ENCODE measurements around the gene AWAT2. TPM values are rescaled to one million over a fixed set of nuclear protein-coding genes. Genes with fewer than 3 reads are reported as not detected.

The AWAT2 gene
- total RNA-seq, 1 donor from 2014 or later: not detected

DNA sequence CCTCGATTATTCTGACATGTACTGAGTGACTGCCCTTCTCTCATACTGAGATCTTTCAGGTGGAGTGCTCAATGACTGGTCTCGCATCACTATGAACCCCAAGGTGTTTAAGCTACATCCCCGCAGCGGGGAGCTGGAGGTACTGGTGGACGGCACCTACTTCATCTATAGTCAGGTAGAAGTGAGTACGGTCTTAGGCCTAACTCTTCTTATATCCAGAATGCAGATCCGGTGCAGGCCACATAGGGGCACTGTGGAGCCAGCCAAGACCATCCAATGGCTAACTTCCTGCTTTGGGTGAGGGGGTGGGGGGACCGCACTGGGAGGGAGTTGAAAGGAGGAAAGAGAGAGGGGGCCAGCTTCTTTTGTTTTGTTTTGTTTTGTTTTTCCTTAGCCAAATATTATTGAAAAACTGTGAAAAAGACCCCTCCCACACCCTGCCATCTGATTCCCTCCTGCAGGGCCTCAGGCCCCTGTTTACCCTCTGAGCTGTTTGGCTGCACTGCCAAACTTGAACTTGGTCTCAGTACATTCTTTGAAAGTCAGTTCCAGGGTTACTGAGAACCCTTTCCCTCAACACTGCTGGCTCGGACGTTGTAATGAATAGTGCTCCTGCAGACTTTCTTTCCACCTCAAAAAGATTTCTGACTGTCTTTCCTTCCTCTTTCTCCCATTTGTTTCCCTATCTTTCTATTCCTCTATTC is 16.2 kb downstream of the AWAT2 start:
- Mint-ChIP-seq H3K9me3 (no peaks in the 10 kb centered on the region), H3K27ac (peak overlapping the region; percentile 61), H3K4me3 (no peak overlapping the region), H3K4me1 (no peaks in the 10 kb centered on the region), H3K27me3 (ENCODE audit: insufficient read depth, low read depth) (peaks cover 9% of the 10 kb centered on the region), H3K36me3 (no peaks in the 10 kb centered on the region)
- Histone ChIP-seq H3K4me2 (no peak overlapping the region), H3K79me2 (ENCODE audit: low read depth) (no peaks in the 10 kb centered on the region), H3F3A (ENCODE audit: low read depth) (no peaks in the 10 kb centered on the region), H3K27ac (no peak overlapping the region), H4K20me1 (ENCODE audit: low read depth) (no peaks in the 10 kb centered on the region), H3K9ac (no peak overlapping the region), H3K27me3 (no peaks in the 10 kb centered on the region), H3K36me3 (no peaks in the 10 kb centered on the region), H3K4me1 (no peaks in the 10 kb centered on the region), H2AFZ (replicated peaks) (no peak overlapping the region), H3K9me3 (ENCODE audit: low read depth) (no peaks in the 10 kb centered on the region), H3K4me3 (no peak overlapping the region)
- TF ChIP-seq EZH2phosphoT487 (IDR thresholded peaks at IDR 0.05) (no peak), EZH2 (IDR thresholded peaks at IDR 0.05) (no peak)
- TF ChIP-seq, protein P1, sequence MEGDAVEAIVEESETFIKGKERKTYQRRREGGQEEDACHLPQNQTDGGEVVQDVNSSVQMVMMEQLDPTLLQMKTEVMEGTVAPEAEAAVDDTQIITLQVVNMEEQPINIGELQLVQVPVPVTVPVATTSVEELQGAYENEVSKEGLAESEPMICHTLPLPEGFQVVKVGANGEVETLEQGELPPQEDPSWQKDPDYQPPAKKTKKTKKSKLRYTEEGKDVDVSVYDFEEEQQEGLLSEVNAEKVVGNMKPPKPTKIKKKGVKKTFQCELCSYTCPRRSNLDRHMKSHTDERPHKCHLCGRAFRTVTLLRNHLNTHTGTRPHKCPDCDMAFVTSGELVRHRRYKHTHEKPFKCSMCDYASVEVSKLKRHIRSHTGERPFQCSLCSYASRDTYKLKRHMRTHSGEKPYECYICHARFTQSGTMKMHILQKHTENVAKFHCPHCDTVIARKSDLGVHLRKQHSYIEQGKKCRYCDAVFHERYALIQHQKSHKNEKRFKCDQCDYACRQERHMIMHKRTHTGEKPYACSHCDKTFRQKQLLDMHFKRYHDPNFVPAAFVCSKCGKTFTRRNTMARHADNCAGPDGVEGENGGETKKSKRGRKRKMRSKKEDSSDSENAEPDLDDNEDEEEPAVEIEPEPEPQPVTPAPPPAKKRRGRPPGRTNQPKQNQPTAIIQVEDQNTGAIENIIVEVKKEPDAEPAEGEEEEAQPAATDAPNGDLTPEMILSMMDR (IDR thresholded peaks at IDR 0.05): peak; percentile 66
- peak; percentile 57 for DNase-seq (ENCODE audit: low spot score)

DNA sequence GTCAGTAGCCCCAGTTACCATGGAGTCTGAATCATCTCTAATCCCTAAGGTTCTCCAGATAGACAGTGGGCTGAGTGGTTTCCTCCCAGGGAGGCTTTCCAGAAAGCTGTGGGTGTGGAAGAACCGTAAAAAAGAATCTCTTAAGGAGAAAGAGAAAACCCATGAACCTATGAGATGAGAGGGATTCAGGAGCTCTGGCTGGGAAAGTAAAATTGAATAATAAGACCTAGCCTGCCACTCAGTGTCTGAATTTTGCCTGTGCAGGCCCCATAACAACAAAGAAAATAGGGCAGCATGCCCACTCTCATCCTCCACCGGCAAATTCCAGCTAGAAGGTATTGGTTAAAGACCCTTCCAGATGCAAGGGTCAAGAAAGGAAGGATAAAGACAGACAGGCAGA is 16.9 kb downstream of the AWAT2 start:
- no peaks in the 10 kb centered on the region for H3K9me3 Mint-ChIP-seq
- H3K9me3 ChIP-seq (ENCODE audit: low read depth): no peaks in the 10 kb centered on the region
- H4K20me1 ChIP-seq (ENCODE audit: low read depth): no peaks in the 10 kb centered on the region
- H3K4me1 Mint-ChIP-seq: no peaks in the 10 kb centered on the region
- no peak for DNase-seq (ENCODE audit: low spot score)
- no peak overlapping the region for H3K9ac ChIP-seq
- no peak overlapping the region for H3K27ac Mint-ChIP-seq
- TF ChIP-seq EZH2 (IDR thresholded peaks at IDR 0.05) (no peak), EZH2phosphoT487 (IDR thresholded peaks at IDR 0.05) (no peak)
- TF ChIP-seq, protein P1 (IDR thresholded peaks at IDR 0.05): no peak
- no peaks in the 10 kb centered on the region for H3K36me3 Mint-ChIP-seq
- no peak overlapping the region for H3K4me3 ChIP-seq
- H3K4me2 ChIP-seq: no peak overlapping the region
- H3K27me3 Mint-ChIP-seq (ENCODE audit: insufficient read depth, low read depth): peaks cover 9% of the 10 kb centered on the region
- no peaks in the 10 kb centered on the region for H3F3A ChIP-seq (ENCODE audit: low read depth)
- H3K36me3 ChIP-seq: no peaks in the 10 kb centered on the region
- H3K27ac ChIP-seq: no peak overlapping the region
- no peaks in the 10 kb centered on the region for H3K79me2 ChIP-seq (ENCODE audit: low read depth)
- no peaks in the 10 kb centered on the region for H3K4me1 ChIP-seq
- no peaks in the 10 kb centered on the region for H3K27me3 ChIP-seq
- H2AFZ ChIP-seq (replicated peaks): no peak overlapping the region
- no peak overlapping the region for H3K4me3 Mint-ChIP-seq

DNA sequence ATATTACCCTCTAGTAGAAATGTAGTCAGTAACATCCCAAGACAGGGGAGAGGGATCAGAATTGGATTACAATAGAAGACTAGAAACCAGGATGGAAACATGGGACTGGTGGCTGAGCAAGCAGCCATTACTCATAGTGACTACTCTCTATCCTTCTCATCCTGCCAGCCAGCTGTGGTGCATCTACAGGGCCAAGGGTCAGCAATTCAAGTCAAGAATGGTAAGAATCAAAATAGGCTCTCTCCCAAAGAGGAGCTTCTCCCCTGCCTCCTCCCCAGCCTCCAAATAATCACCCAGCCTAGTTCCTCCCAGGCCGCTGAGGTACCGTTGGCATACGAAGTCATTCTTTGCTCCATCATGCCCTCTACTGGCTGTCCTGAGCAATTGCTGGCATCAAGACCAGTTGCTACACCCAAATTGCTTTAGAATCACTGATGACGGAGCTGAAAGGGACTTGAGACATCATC is 19.4 kb downstream of the AWAT2 start:
- no peak overlapping the region for H3K27ac ChIP-seq
- no peaks in the 10 kb centered on the region for H3K27me3 ChIP-seq
- H3K27ac Mint-ChIP-seq: no peak overlapping the region
- H3K9ac ChIP-seq: no peak overlapping the region
- H3K27me3 Mint-ChIP-seq (ENCODE audit: insufficient read depth, low read depth): peaks cover 11% of the 10 kb centered on the region
- no peaks in the 10 kb centered on the region for H4K20me1 ChIP-seq (ENCODE audit: low read depth)
- no peaks in the 10 kb centered on the region for H3K4me1 ChIP-seq
- no peak overlapping the region for H2AFZ ChIP-seq (replicated peaks)
- no peaks in the 10 kb centered on the region for H3F3A ChIP-seq (ENCODE audit: low read depth)
- no peaks in the 10 kb centered on the region for H3K9me3 ChIP-seq (ENCODE audit: low read depth)
- H3K4me3 Mint-ChIP-seq: no peak overlapping the region
- no peaks in the 10 kb centered on the region for H3K79me2 ChIP-seq (ENCODE audit: low read depth)
- no peak overlapping the region for H3K4me3 ChIP-seq
- TF ChIP-seq, protein P1 (IDR thresholded peaks at IDR 0.05): peak; percentile 74
- TF ChIP-seq EZH2 (IDR thresholded peaks at IDR 0.05): no peak
- no peaks in the 10 kb centered on the region for H3K4me1 Mint-ChIP-seq
- peak; percentile 71 for DNase-seq (ENCODE audit: low spot score)
- no peaks in the 10 kb centered on the region for H3K36me3 Mint-ChIP-seq
- no peak overlapping the region for H3K4me2 ChIP-seq
- H3K9me3 Mint-ChIP-seq: peaks cover 2% of the 10 kb centered on the region
- no peaks in the 10 kb centered on the region for H3K36me3 ChIP-seq
